Measurements from ENCODE around the gene ABCB10.
A peak's percentile ranks its signal among the peaks of the same experiment; 100 is the strongest.

The ABCB10 gene

GRCh38 chr1:229582011-229582694 is 23.6 kb upstream of the ABCB10 start:
- TF ChIP-seq ZNF274 (IDR thresholded peaks at IDR 0.05; ENCODE audit: low read depth, low read length): no peak
- TF ChIP-seq SUZ12 (IDR thresholded peaks at IDR 0.05; ENCODE audit: extremely low read depth, insufficient read depth, insufficient read length): no peak
- no peak for TF ChIP-seq YY1 (IDR thresholded peaks at IDR 0.05; ENCODE audit: insufficient read depth, insufficient read length)
- H3K9ac ChIP-seq (ENCODE audit: insufficient read length, low read depth): no peak overlapping the region
- no peaks in the 10 kb centered on the region for H3K36me3 ChIP-seq (ENCODE audit: insufficient read depth, insufficient read length, low read length)
- no peaks in the 10 kb centered on the region for H3K27me3 ChIP-seq (ENCODE audit: insufficient read depth, insufficient read length)
- no peak overlapping the region for H3K4me3 ChIP-seq (ENCODE audit: insufficient read length, low read depth)
- DNase-seq (ENCODE audit: low read depth, low spot score): no peak
- H3K9me3 ChIP-seq (ENCODE audit: insufficient read depth, low read length): no peaks in the 10 kb centered on the region
- H3K4me1 ChIP-seq (ENCODE audit: insufficient read depth, insufficient read length): peaks cover 4% of the 10 kb centered on the region

- Histone ChIP-seq H3K9ac (ENCODE audit: insufficient read length, low read depth) (no peak overlapping the region), H3K4me3 (ENCODE audit: insufficient read length, low read depth) (no peak overlapping the region), H3K9me3 (ENCODE audit: insufficient read depth, low read length) (no peaks in the 10 kb centered on the region), H3K4me1 (ENCODE audit: insufficient read depth, insufficient read length) (peaks cover 4% of the 10 kb centered on the region), H3K36me3 (ENCODE audit: insufficient read depth, insufficient read length, low read length) (no peaks in the 10 kb centered on the region), H3K27me3 (ENCODE audit: insufficient read depth, insufficient read length) (no peaks in the 10 kb centered on the region)
- DNase-seq (ENCODE audit: low read depth, low spot score): no peak
- no peak for TF ChIP-seq SUZ12 (IDR thresholded peaks at IDR 0.05; ENCODE audit: extremely low read depth, insufficient read depth, insufficient read length)
- no peak for TF ChIP-seq YY1 (IDR thresholded peaks at IDR 0.05; ENCODE audit: insufficient read depth, insufficient read length)
Observed at GRCh38 chr1:229581485-229581884, 23.0 kb upstream of the ABCB10 start.

GRCh38 chr1:229579059-229579673 is 20.7 kb upstream of the ABCB10 start:
- H3K36me3 ChIP-seq (ENCODE audit: insufficient read depth, insufficient read length, low read length): no peaks in the 10 kb centered on the region
- H3K9ac ChIP-seq (ENCODE audit: insufficient read length, low read depth): peak overlapping the region; percentile 23
- no peak overlapping the region for H3K4me3 ChIP-seq (ENCODE audit: insufficient read length, low read depth)
- no peak for DNase-seq (ENCODE audit: low read depth, low spot score)
- H3K9me3 ChIP-seq (ENCODE audit: insufficient read depth, low read length): no peaks in the 10 kb centered on the region
- TF ChIP-seq YY1 (IDR thresholded peaks at IDR 0.05; ENCODE audit: insufficient read depth, insufficient read length): no peak
- no peak for TF ChIP-seq ZNF274 (IDR thresholded peaks at IDR 0.05; ENCODE audit: low read depth, low read length)
- no peak for TF ChIP-seq SUZ12 (IDR thresholded peaks at IDR 0.05; ENCODE audit: extremely low read depth, insufficient read depth, insufficient read length)
- peaks cover 4% of the 10 kb centered on the region for H3K4me1 ChIP-seq (ENCODE audit: insufficient read depth, insufficient read length)
- no peaks in the 10 kb centered on the region for H3K27me3 ChIP-seq (ENCODE audit: insufficient read depth, insufficient read length)

- DNase-seq (ENCODE audit: low read depth, low spot score): no peak
Observed at GRCh38 chr1:229578168-229579058, 19.9 kb upstream of the ABCB10 start.

GRCh38 chr1:229574679-229575442 is 16.4 kb upstream of the ABCB10 start:
- Histone ChIP-seq H3K4me3 (ENCODE audit: insufficient read length, low read depth) (no peak overlapping the region), H3K9me3 (ENCODE audit: insufficient read depth, low read length) (no peaks in the 10 kb centered on the region), H3K27me3 (ENCODE audit: insufficient read depth, insufficient read length) (no peaks in the 10 kb centered on the region), H3K4me1 (ENCODE audit: insufficient read depth, insufficient read length) (peaks cover 4% of the 10 kb centered on the region), H3K36me3 (ENCODE audit: insufficient read depth, insufficient read length, low read length) (no peaks in the 10 kb centered on the region), H3K9ac (ENCODE audit: insufficient read length, low read depth) (no peak overlapping the region)
- TF ChIP-seq YY1 (IDR thresholded peaks at IDR 0.05; ENCODE audit: insufficient read depth, insufficient read length) (no peak), ZNF274 (IDR thresholded peaks at IDR 0.05; ENCODE audit: low read depth, low read length) (no peak), SUZ12 (IDR thresholded peaks at IDR 0.05; ENCODE audit: extremely low read depth, insufficient read depth, insufficient read length) (no peak)
- DNase-seq (ENCODE audit: low read depth, low spot score): no peak

More at GRCh38 chr1:229578168-229579058, 19.9 kb upstream of the ABCB10 start:
- H3K27me3 ChIP-seq (ENCODE audit: insufficient read depth, insufficient read length): no peaks in the 10 kb centered on the region
- H3K9ac ChIP-seq (ENCODE audit: insufficient read length, low read depth): no peak overlapping the region
- H3K4me1 ChIP-seq (ENCODE audit: insufficient read depth, insufficient read length): peaks cover 4% of the 10 kb centered on the region
- no peak for TF ChIP-seq YY1 (IDR thresholded peaks at IDR 0.05; ENCODE audit: insufficient read depth, insufficient read length)
- TF ChIP-seq SUZ12 (IDR thresholded peaks at IDR 0.05; ENCODE audit: extremely low read depth, insufficient read depth, insufficient read length): no peak
- TF ChIP-seq ZNF274 (IDR thresholded peaks at IDR 0.05; ENCODE audit: low read depth, low read length): no peak
- no peaks in the 10 kb centered on the region for H3K36me3 ChIP-seq (ENCODE audit: insufficient read depth, insufficient read length, low read length)
- no peaks in the 10 kb centered on the region for H3K9me3 ChIP-seq (ENCODE audit: insufficient read depth, low read length)
- H3K4me3 ChIP-seq (ENCODE audit: insufficient read length, low read depth): no peak overlapping the region

- no peak for TF ChIP-seq YY1 (IDR thresholded peaks at IDR 0.05; ENCODE audit: insufficient read depth, insufficient read length)
- no peak for TF ChIP-seq ZNF274 (IDR thresholded peaks at IDR 0.05; ENCODE audit: low read depth, low read length)
- no peak for TF ChIP-seq SUZ12 (IDR thresholded peaks at IDR 0.05; ENCODE audit: extremely low read depth, insufficient read depth, insufficient read length)
- no peaks in the 10 kb centered on the region for H3K27me3 ChIP-seq (ENCODE audit: insufficient read depth, insufficient read length)
- no peak for DNase-seq (ENCODE audit: low read depth, low spot score)
Observed at GRCh38 chr1:229572286-229572685, 13.8 kb upstream of the ABCB10 start.

More at GRCh38 chr1:229572286-229572685, 13.8 kb upstream of the ABCB10 start:
- no peak overlapping the region for H3K9ac ChIP-seq (ENCODE audit: insufficient read length, low read depth)
- no peaks in the 10 kb centered on the region for H3K4me1 ChIP-seq (ENCODE audit: insufficient read depth, insufficient read length)
- H3K4me3 ChIP-seq (ENCODE audit: insufficient read length, low read depth): no peak overlapping the region
- no peaks in the 10 kb centered on the region for H3K36me3 ChIP-seq (ENCODE audit: insufficient read depth, insufficient read length, low read length)
- no peaks in the 10 kb centered on the region for H3K9me3 ChIP-seq (ENCODE audit: insufficient read depth, low read length)
